ENCODE results near the gene SERPINA1. TPM values are rescaled to one million over a fixed set of nuclear protein-coding genes. Genes with fewer than 3 reads are reported as not detected.

Gene SERPINA1
- total and polyA plus RNA-seq, 2 donors (not counting 1 experiment from before 2014, with no cell fraction given) = 0.69 to 6.8 TPM

GRCh38 chr14:94357166-94357565, 31.2 kb downstream of the SERPINA1 start:
- H3K9me3 ChIP-seq (ENCODE audit: control extremely low read depth in 1 of 3, control insufficient read depth in 2 of 3, insufficient read depth in 1 of 3, low read length in 2 of 3) = no peaks in the 10 kb centered on the region
- H3K36me3 ChIP-seq (replicated peaks in 1 of 2; ENCODE audit: control extremely low read depth in 1 of 2, control insufficient read depth in 1 of 2, extremely low read depth in 1 of 2, insufficient read depth in 2 of 2, low read length in 1 of 2) = no peaks in the 10 kb centered on the region
- H3K4me1 ChIP-seq (ENCODE audit: control insufficient read depth in 2 of 2, insufficient read depth in 2 of 2, low read length in 2 of 2) = no peaks in the 10 kb centered on the region
- no peak overlapping the region for H3K4me3 ChIP-seq (ENCODE audit: control extremely low read depth in 1 of 5, extremely low read depth in 1 of 5, insufficient read depth in 1 of 5, low read depth in 2 of 5, low read length in 4 of 5)
- Mint-ChIP-seq H3K27ac (no peak overlapping the region), H3K9me3 (ENCODE audit: insufficient read depth) (peaks cover 5% of the 10 kb centered on the region), H3K4me1 (peaks cover 3% of the 10 kb centered on the region), H3K27me3 (peaks cover 10% of the 10 kb centered on the region), H3K4me3 (no peak overlapping the region)
- no peak overlapping the region for H2AFZ ChIP-seq (ENCODE audit: insufficient read depth, low read depth, low read length, poor library complexity, severe bottlenecking)
- H3K27ac ChIP-seq (ENCODE audit: low read length in 2 of 2) = no peak overlapping the region
- no peaks in the 10 kb centered on the region for H3K27me3 ChIP-seq (replicated peaks in 1 of 4; ENCODE audit: control extremely low read depth in 1 of 4, control insufficient read depth in 3 of 4, insufficient read depth in 4 of 4, low read length in 3 of 4)
- ChIA-PET CTCF (no interaction called here), POLR2A (no interaction called here)
- intact Hi-C loops (cut with micrococcal nuclease) = no loop called here
- no peak for DNase-seq
- H3K9ac ChIP-seq (ENCODE audit: low read length) = no peak overlapping the region
- H4K20me1 ChIP-seq (ENCODE audit: control insufficient read depth, insufficient read depth, low read length, poor library complexity, severe bottlenecking) = no peaks in the 10 kb centered on the region
- TF ChIP-seq EZH2 (IDR thresholded peaks at IDR 0.05; ENCODE audit: borderline replicate concordance, insufficient read depth, low read depth, low read length, poor library complexity, severe bottlenecking) = no peak
- TF ChIP-seq, protein P1, sequence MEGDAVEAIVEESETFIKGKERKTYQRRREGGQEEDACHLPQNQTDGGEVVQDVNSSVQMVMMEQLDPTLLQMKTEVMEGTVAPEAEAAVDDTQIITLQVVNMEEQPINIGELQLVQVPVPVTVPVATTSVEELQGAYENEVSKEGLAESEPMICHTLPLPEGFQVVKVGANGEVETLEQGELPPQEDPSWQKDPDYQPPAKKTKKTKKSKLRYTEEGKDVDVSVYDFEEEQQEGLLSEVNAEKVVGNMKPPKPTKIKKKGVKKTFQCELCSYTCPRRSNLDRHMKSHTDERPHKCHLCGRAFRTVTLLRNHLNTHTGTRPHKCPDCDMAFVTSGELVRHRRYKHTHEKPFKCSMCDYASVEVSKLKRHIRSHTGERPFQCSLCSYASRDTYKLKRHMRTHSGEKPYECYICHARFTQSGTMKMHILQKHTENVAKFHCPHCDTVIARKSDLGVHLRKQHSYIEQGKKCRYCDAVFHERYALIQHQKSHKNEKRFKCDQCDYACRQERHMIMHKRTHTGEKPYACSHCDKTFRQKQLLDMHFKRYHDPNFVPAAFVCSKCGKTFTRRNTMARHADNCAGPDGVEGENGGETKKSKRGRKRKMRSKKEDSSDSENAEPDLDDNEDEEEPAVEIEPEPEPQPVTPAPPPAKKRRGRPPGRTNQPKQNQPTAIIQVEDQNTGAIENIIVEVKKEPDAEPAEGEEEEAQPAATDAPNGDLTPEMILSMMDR (IDR thresholded peaks at IDR 0.05) = no peak
- no peak overlapping the region for H3K4me2 ChIP-seq (replicated peaks; ENCODE audit: low read depth, low read length, poor library complexity, severe bottlenecking)
- no CpG with 5 or more reads among the region's 1 CpG for WGBS (ENCODE audit: insufficient coverage)
- no peak for ATAC-seq (ENCODE audit: low read depth)
- H3K79me2 ChIP-seq (ENCODE audit: control insufficient read depth, insufficient read depth, low read length) = no peaks in the 10 kb centered on the region

DNA sequence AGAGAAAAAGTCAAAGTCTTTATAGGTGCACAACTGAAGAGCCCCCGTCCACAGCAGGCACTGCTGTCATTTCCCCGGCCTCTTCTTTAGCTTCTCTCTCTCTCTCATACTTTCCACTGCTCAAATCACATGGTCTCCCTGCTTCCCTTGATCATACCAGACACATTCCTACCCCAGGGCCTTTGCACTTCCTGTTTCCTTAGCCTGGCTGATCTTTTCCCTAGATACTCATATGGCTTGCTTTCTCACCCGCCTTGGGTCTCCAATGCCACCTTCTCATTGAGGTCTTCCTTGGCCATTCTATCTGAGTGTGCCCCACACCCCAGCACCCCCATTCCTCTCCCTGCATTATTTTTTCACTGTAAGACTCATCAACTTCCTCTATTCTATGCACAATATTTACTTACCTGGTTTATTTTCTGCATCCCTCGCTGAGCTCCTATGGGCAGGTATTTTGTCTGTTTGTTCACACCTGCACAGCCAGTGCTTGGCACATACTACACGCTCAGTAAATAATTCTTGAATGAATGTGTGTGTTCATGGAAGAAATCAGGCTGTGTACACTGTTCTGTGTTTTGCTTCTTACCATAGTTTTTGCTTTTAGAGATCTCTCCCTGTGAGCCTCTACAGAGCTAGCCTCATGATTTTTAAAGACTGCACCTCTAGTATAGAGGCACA, 31.9 kb downstream of the SERPINA1 start:
- H4K20me1 ChIP-seq (ENCODE audit: control insufficient read depth, insufficient read depth, low read length, poor library complexity, severe bottlenecking) = no peaks in the 10 kb centered on the region
- no peaks in the 10 kb centered on the region for H3K79me2 ChIP-seq (ENCODE audit: control insufficient read depth, insufficient read depth, low read length)
- H3K9ac ChIP-seq (ENCODE audit: low read length) = no peak overlapping the region
- H3K27me3 ChIP-seq (replicated peaks in 1 of 4; ENCODE audit: control extremely low read depth in 1 of 4, control insufficient read depth in 3 of 4, insufficient read depth in 4 of 4, low read length in 3 of 4) = no peaks in the 10 kb centered on the region
- Mint-ChIP-seq H3K9me3 (ENCODE audit: insufficient read depth) (peaks cover 10% of the 10 kb centered on the region), H3K27ac (no peak overlapping the region), H3K27me3 (peaks cover 10% of the 10 kb centered on the region), H3K4me3 (no peak overlapping the region), H3K4me1 (peaks cover 3% of the 10 kb centered on the region)
- H3K9me3 ChIP-seq (ENCODE audit: control extremely low read depth in 1 of 3, control insufficient read depth in 2 of 3, insufficient read depth in 1 of 3, low read length in 2 of 3) = no peaks in the 10 kb centered on the region
- DNase-seq = no peak
- H2AFZ ChIP-seq (ENCODE audit: insufficient read depth, low read depth, low read length, poor library complexity, severe bottlenecking) = no peak overlapping the region
- H3K4me2 ChIP-seq (replicated peaks; ENCODE audit: low read depth, low read length, poor library complexity, severe bottlenecking) = no peak overlapping the region
- H3K27ac ChIP-seq (ENCODE audit: low read length in 2 of 2) = no peak overlapping the region
- no peak overlapping the region for H3K4me3 ChIP-seq (ENCODE audit: control extremely low read depth in 1 of 5, extremely low read depth in 1 of 5, insufficient read depth in 1 of 5, low read depth in 2 of 5, low read length in 4 of 5)
- 86% methylated on average over 5 of the region's 5 CpGs for WGBS (ENCODE audit: insufficient coverage)
- H3K4me1 ChIP-seq (ENCODE audit: control insufficient read depth in 2 of 2, insufficient read depth in 2 of 2, low read length in 2 of 2) = no peaks in the 10 kb centered on the region
- POLR2A ChIA-PET = no interaction called here
- CTCF ChIA-PET = no interaction called here
- no peak for TF ChIP-seq EZH2 (IDR thresholded peaks at IDR 0.05; ENCODE audit: borderline replicate concordance, insufficient read depth, low read depth, low read length, poor library complexity, severe bottlenecking)
- TF ChIP-seq, protein P1 (IDR thresholded peaks at IDR 0.05) = no peak
- no peak for ATAC-seq (ENCODE audit: low read depth)
- H3K36me3 ChIP-seq (replicated peaks in 1 of 2; ENCODE audit: control extremely low read depth in 1 of 2, control insufficient read depth in 1 of 2, extremely low read depth in 1 of 2, insufficient read depth in 2 of 2, low read length in 1 of 2) = no peaks in the 10 kb centered on the region
- intact Hi-C loops (cut with micrococcal nuclease) = no loop called here

All from B cell (primary cell).